ENCODE data around the gene METRNL. TPM values are rescaled to one million over a fixed set of nuclear protein-coding genes. Genes with fewer than 3 reads are reported as not detected.

Gene METRNL
- total RNA-seq, 2 experiments from 2014 or later = 16.9 to 23.3 TPM

- Histone ChIP-seq H3K9me3 (ENCODE audit: low read length) (no peaks in the 10 kb centered on the region), H2AFZ (ENCODE audit: low read length) (no peak overlapping the region), H3K36me3 (ENCODE audit: insufficient read depth, low read length) (no peaks in the 10 kb centered on the region), H4K20me1 (ENCODE audit: insufficient read depth, low read length) (no peaks in the 10 kb centered on the region), H3K27ac (ENCODE audit: low read depth, low read length, poor library complexity, severe bottlenecking) (no peak overlapping the region), H3K4me1 (ENCODE audit: insufficient read depth, low read length, poor library complexity, severe bottlenecking) (no peaks in the 10 kb centered on the region), H3K4me2 (ENCODE audit: low read length) (no peak overlapping the region), H3K4me3 (ENCODE audit: low read depth, low read length, poor library complexity, severe bottlenecking) (no peak overlapping the region), H3K9me2 (ENCODE audit: insufficient read depth, low read length) (no peaks in the 10 kb centered on the region), H3K79me2 (ENCODE audit: insufficient read depth, low read depth, low read length) (no peaks in the 10 kb centered on the region)
- POLR2A ChIA-PET = no interaction called here
- no TSS peak for BruUV-seq (replicated peaks)
- TF ChIP-seq CTCF (conservative IDR thresholded peaks at IDR 0.05; ENCODE audit: low read length) = no peak
- no peak for TF ChIP-seq EZH2phosphoT487 (IDR thresholded peaks at IDR 0.05; ENCODE audit: borderline replicate concordance, low read depth, low read length)
- no peak for DNase-seq (ENCODE audit: low spot score)
- CTCF ChIA-PET (ENCODE audit: unreplicated experiment) = no interaction called here
- intact Hi-C loops (cut with micrococcal nuclease; ENCODE audit: unreplicated experiment) = no loop called here
Measured at GRCh38 chr17:83091257-83092141, 12.1 kb downstream of the METRNL start.

GRCh38 chr17:83092186-83092585 is 12.8 kb downstream of the METRNL start:
- Histone ChIP-seq H4K20me1 (ENCODE audit: insufficient read depth, low read length) (no peaks in the 10 kb centered on the region), H3K79me2 (ENCODE audit: insufficient read depth, low read depth, low read length) (no peaks in the 10 kb centered on the region), H2AFZ (ENCODE audit: low read length) (no peak overlapping the region), H3K27ac (ENCODE audit: low read depth, low read length, poor library complexity, severe bottlenecking) (no peak overlapping the region), H3K36me3 (ENCODE audit: insufficient read depth, low read length) (no peaks in the 10 kb centered on the region), H3K4me2 (ENCODE audit: low read length) (no peak overlapping the region), H3K9me2 (ENCODE audit: insufficient read depth, low read length) (no peaks in the 10 kb centered on the region), H3K9me3 (ENCODE audit: low read length) (no peaks in the 10 kb centered on the region), H3K4me3 (ENCODE audit: low read depth, low read length, poor library complexity, severe bottlenecking) (no peak overlapping the region), H3K4me1 (ENCODE audit: insufficient read depth, low read length, poor library complexity, severe bottlenecking) (no peaks in the 10 kb centered on the region)
- intact Hi-C loops (cut with micrococcal nuclease; ENCODE audit: unreplicated experiment) = no loop called here
- TF ChIP-seq CTCF (conservative IDR thresholded peaks at IDR 0.05; ENCODE audit: low read length) (no peak), EZH2phosphoT487 (IDR thresholded peaks at IDR 0.05; ENCODE audit: borderline replicate concordance, low read depth, low read length) (no peak)
- DNase-seq (ENCODE audit: low spot score) = no peak
- ChIA-PET CTCF (ENCODE audit: unreplicated experiment) (no interaction called here), POLR2A (no interaction called here)
- BruUV-seq (replicated peaks) = no TSS peak

- POLR2A ChIA-PET = no interaction called here
- DNase-seq (ENCODE audit: low spot score) = no peak
- Histone ChIP-seq H3K79me2 (ENCODE audit: insufficient read depth, low read depth, low read length) (no peaks in the 10 kb centered on the region), H3K36me3 (ENCODE audit: insufficient read depth, low read length) (no peaks in the 10 kb centered on the region), H3K9me2 (ENCODE audit: insufficient read depth, low read length) (no peaks in the 10 kb centered on the region), H3K9me3 (ENCODE audit: low read length) (no peaks in the 10 kb centered on the region), H3K4me3 (ENCODE audit: low read depth, low read length, poor library complexity, severe bottlenecking) (no peak overlapping the region), H4K20me1 (ENCODE audit: insufficient read depth, low read length) (no peaks in the 10 kb centered on the region), H3K4me1 (ENCODE audit: insufficient read depth, low read length, poor library complexity, severe bottlenecking) (no peaks in the 10 kb centered on the region), H3K27ac (ENCODE audit: low read depth, low read length, poor library complexity, severe bottlenecking) (no peak overlapping the region), H2AFZ (ENCODE audit: low read length) (no peak overlapping the region), H3K4me2 (ENCODE audit: low read length) (no peak overlapping the region)
- TF ChIP-seq CTCF (conservative IDR thresholded peaks at IDR 0.05; ENCODE audit: low read length) (no peak), EZH2phosphoT487 (IDR thresholded peaks at IDR 0.05; ENCODE audit: borderline replicate concordance, low read depth, low read length) (no peak)
- CTCF ChIA-PET (ENCODE audit: unreplicated experiment) = no interaction called here
- no TSS peak for BruUV-seq (replicated peaks)
- intact Hi-C loops (cut with micrococcal nuclease; ENCODE audit: unreplicated experiment) = no loop called here
Measured at GRCh38 chr17:83092931-83093330, 13.5 kb downstream of the METRNL start.

Measured in OCI-LY7 (cell line).